B cell (primary cell): ENCODE data around the gene STAG2.
"Not testable (repeated sequence)": the region's sequence is repeated elsewhere in the genome, so short reads cannot be mapped to it uniquely, and the experiment has no call there.

Experiments
- CTCF ChIP-seq: fragments of 200-600 bp; IDR thresholded peaks from one replicate; pipeline ENCODE4 v1.8.0; 2022; ENCODE audit warnings: antibody characterized with exemption, mild to moderate bottlenecking
- EZH2 ChIP-seq: IDR thresholded peaks from 2 replicates; pipeline ENCODE4 v1.6.1; 2012; ENCODE audit warnings: borderline replicate concordance, low read depth, mild to moderate bottlenecking, moderate library complexity, low read length; ENCODE audit not compliant: insufficient read depth, poor library complexity, severe bottlenecking

- TF ChIP-seq CTCF, EZH2: not testable (repeated sequence)
These were observed 29.5 kb upstream of the STAG2 start for GRCh38 chrX:123932055-123932454.
